GM18861 (cell line): Measurements from ENCODE around the gene TPK1.
"Not testable (repeated sequence)": the region's sequence is repeated elsewhere in the genome, so short reads cannot be mapped to it uniquely, and the experiment has no call there.

Experiments used
- ATAC-seq: cut with Tn5 transposase; IDR thresholded peaks from one replicate; pipeline ENCODE4 v1.9.1; 2021; ENCODE audit not compliant: unreplicated experiment

TPK1 gene

DNA sequence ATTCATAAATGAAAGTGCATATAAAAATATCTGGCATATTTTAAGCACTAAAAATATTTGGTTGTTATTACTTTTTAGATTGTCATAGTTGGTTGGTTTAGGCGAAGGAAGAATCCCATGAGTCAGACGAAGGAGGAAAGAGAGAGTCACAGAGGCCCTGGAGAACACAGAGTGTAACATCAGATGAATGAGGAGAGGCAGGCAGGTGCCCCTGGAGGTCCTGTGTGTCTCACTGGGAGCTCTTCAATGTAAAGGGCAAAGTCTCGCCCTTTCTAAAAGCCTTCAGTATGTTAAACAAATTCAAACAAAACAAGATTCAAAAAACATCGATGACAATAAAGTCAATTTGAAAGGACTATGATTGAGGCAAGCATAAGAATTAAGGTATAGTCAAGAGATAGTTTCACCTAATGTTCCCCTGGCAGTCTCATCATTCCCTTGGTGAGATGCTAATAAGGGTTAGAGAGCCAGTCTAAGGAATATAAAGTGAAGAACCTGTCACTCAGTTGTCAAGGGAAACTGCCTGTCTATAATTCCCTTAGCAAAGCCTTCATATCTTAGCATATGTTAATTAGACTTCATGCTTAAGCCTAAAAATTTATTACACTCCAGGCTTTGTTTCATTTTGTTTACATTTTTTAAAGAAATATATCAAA, 194.3 kb downstream of the TPK1 start:
- no peak for ATAC-seq

DNA sequence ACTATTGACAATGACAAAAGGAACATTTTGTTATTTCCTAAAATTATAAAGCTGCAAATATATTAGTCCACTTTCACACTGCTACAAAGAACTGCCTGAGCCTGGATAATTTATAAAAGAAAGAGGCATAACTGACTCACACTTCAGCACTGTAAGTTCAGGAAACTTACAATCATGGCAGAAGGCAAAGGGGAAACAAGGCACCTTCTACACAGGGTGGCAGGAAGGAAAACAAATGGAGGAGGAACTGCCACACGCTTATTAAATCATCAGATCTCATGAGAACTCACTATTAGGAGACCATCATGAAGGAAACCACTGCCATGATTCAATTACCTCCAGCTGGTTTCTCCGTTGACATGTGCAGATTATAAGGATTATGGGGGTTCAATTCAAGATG, 203.1 kb downstream of the TPK1 start:
- no peak for ATAC-seq

DNA sequence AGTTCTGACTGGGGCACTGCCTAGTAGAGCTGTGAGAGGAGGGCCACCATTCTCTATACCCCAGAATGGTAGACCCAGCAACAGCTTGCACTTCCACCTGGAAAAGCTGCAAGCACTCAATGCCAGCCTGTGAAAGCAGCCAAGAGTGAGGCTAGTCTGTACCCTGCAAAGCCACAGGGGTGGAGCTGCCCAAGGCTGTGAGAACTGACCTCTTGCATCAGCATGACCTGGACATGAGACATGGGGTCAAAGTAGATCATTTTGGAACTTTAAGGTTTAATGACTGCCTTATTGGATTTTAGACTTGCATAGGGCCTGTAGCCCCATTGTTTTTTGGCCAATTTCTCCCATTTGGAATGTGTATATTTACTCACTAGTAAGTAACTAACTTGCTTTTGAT, 206.3 kb downstream of the TPK1 start:
- no peak for ATAC-seq

DNA sequence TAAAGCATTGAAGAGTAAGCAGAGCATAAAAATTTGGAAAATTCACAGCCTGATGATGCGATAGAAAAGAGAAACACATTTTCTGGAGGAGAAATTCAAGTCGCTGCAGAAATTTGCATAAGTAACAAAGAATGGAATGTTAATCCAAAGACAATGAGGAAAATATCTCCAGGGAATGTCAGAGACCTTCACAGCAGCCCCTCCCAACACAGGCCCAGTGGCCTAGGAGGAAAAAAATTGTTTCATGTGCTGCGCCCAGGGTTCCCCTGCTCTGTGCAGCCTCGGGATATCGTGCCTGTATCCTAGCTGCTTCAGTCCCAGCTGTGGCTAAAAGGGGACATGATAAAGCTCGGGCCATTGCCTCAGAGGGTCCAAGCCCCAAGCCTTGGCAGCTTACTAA, 206.8 kb downstream of the TPK1 start:
- no peak for ATAC-seq

DNA sequence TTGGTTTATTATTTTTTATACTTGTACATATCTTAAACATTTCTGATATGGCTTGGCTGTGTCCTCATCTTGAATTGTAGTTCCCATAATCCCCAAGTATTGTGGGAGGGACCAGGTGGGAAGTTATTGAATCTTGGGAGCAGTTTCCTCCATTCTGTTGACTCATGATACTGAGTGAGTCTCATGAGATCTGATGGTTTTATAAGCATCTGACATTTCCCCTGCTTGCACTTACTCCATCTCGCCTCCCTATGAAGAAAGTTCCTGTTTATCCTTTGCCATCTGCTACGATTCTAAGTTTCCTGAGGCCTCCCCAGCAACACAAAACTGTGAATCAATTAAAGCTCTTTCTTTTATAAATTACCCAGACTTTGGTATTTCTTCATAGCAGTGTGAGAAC, 207.7 kb downstream of the TPK1 start:
- ATAC-seq: no peak

DNA sequence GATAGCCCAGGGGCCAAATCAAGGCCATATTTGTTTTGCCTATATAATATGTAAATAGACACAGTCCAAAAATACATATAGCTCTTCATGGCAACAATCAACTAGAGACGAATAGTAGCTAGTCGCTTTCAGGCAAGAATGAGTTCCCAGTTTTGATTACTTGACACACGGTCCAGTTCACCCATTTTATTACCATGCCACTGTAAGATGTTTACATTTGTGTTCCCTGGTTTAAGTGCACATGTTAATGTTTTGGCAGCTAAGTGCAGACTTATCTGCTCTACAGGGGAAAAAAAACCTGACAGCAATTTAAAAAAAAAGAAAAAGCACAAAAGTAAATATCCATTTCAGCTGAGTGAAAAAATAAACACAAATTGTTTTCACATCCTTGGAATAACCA, 213.1 kb downstream of the TPK1 start:
- no peak for ATAC-seq

DNA sequence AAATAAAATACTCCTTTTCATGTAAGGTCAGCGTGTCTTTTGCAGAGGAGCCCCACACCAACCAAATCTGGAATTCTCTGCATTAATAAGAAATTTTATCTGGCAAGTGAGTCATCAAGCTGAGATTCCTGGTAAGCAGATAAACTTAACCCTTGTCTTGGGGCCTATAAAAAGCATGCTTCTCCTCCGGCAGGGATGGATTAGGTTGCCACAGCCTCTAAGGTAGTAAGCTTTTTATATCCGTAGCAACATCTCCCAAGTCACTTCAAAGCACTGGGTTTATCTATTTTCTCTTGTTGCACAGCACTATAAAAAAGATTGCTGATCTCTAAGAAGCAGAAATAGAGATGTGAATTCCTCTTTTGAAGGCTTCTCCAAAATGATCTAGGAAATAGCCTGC, 229.6 kb downstream of the TPK1 start:
- no peak for ATAC-seq

DNA sequence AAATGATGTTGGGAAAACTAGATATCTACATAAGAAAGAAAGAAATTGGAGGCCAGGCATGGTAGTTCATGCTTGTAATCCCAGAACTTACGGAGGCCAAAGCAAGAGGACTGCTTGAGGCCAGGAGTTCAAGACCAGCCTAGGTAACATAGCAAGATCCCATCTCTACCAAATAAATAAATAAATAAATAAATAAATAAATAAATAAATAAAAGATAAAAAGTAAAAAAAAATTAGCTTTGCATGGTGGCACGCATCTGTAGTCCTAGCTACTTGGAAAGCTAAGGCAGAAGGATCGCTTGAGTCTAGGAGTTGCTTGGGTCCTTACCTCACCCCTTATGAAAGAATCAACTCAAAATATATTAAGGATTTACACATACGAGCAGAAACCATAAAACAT, 238.9 kb downstream of the TPK1 start:
- ATAC-seq: no peak

DNA sequence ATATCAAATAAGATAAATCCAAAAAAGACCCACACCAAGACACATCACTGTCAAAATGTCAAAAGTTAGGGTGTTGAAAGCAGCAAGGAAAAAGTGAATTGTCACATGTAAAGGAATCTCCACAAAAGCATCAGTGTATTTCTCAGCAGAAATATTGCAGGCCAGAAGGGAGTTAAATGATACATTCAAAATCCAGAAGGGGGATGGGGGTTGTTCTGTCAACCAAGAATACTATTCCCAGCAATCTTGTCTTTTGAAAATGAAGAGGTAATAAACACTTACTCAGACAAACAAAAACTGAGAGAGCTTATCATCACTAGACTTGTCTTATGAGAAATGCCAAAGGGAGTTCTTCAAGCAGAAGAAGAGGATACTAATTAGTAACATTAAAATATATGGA, 241.3 kb downstream of the TPK1 start:
- no peak for ATAC-seq

DNA sequence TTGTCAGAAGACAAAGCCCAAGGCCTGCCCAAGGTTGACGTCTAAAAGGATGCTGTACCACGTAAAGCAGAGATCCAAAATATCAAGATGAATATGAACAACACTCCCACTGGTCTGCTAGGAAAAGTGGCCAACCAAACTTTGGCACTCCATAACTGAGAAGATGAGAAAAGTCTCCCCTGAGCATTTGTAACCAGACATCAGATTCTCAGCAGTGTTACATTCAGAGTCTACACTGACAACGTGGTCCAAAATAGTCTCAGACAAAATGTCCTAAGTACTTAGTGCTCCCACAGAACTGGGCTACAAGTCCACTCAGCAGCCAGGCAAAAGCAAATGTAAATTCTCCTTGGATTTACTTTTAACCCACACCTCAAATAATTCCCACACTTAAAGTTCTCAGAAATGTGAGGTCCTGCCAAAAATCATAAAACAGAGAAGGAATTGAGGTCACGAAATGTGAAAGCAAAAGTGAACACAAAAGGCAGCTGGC, 247.2 kb downstream of the TPK1 start:
- ATAC-seq: no peak

DNA sequence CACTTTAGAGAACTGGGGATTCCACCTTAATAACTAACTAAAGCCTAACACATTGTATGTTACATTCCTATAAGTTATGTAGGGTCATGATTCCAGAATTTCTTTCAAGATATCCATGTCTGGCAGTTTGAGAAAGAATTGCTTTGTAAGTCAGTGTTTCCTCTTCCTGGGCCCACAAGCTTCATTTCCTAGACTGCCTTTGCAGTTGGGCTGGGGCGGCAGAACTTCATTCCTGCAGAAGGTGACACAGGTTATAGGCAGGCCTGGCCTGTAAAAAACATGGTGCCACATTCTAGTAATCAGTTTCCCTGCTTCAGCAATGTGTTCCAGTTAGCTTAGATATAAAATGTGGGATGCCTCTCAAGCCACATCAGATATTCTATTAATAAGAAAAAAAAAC, 248.2 kb downstream of the TPK1 start:
- no peak for ATAC-seq

DNA sequence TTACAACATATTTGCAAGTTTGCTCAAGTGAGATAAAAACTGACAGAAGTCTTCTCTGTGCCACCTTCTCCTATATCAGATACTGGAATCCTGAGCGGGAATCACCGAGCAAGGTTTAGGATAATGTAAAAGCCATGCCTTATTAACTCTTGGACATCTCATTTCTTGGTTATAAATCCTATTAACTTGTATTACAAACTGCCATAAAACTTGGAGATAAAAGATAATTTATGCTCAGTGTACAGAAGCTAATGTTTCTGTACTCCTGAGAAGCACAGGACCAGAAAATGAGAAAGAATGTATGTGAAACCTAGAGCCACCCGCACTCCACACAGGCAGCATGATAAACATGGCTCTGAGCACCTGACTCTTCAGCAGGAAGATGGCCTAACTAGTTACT, 251.1 kb downstream of the TPK1 start:
- no peak for ATAC-seq

DNA sequence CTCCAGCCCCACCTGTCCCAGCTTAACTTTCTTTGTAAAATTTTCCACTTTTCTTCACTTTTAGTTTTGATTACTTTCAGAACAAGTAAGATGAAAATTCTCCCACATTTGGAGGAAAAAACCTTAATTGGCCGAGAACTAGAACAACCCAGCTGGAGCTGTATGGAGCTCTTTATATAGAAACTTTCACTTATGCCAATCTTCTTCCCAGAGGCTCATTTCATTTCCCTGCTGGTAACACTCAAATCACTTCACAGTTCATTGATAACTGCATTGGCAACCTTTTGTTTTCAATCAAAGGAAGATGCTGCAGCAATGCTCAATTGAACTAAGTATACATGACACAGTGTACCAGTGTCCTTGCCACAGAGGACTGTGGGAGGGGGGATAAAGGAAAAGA, 256.2 kb downstream of the TPK1 start:
- no peak for ATAC-seq

DNA sequence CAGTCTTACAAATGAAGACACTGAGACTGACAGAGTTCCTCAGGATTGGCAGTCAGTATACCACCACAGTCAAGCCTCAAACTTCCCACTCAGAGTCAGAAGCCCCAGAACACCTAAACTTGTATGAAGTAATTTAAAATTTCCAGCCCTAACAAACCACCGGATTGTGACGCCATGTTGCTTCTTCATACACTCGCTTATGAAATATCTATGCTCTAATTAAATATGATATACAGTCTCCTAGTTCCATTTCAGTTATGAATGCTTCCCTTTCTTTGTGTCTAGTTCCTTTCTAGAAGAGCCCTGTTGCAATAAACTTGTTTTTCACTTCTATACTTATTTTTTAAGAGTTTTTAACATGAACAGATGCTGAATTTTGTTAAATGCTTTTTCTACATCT, 260.4 kb downstream of the TPK1 start:
- no peak for ATAC-seq

DNA sequence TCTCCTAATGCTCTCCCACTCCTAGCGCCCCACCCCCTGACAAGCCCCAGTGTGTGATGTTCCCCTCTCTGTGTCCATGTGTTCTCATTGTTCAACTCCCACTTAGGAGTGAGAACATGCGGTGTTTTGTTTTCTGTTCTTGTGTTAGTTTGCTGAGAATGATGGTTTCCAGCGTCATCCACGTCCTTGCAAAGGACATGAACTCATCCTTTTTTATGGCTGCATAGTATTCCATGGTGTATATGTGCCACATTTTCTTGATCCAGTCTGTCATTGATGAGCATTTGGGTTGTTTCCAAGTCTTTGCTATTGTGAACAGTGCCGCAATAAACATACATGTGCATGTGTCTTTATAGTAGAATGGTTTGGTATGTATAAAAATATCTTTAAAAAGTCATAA, 261.1 kb downstream of the TPK1 start:
- ATAC-seq: not testable (repeated sequence)

DNA sequence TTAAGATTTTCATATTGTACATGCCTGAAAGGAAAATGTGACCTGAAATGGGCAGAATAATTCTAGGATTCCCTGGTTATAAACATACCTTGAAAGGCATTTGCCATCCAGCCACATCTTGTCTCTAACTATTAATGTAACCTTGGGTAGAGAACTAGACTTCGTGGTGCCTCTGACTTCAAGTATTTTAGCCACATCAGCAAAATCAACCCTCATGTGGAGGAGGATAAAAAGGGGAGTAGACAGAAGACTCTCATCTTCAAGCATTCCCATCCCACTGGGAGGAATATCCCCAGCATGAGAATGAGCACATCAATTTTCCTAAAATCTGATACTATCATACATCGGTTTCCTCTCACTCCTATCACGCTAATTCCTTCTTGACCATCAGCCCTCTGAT, 267.6 kb downstream of the TPK1 start:
- no peak for ATAC-seq

DNA sequence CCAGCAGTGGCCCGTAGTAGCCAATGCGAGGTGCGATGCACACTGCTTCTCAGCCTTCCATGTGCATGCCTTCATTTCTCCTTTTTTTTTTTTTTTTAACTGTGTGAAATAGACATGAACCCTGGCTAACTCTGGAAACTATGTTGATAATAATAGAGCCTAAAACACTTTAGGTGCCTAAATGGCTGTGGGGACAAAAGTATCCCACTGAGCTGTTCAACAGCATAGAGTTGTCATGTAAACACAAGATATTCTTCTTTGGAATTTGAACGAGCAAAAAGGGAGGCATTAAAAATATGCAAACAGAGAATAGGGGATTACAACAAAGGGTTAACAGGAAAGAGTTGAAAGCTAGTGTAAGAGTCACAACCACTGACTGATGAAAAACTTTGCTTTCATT, 270.3 kb downstream of the TPK1 start:
- no peak for ATAC-seq

DNA sequence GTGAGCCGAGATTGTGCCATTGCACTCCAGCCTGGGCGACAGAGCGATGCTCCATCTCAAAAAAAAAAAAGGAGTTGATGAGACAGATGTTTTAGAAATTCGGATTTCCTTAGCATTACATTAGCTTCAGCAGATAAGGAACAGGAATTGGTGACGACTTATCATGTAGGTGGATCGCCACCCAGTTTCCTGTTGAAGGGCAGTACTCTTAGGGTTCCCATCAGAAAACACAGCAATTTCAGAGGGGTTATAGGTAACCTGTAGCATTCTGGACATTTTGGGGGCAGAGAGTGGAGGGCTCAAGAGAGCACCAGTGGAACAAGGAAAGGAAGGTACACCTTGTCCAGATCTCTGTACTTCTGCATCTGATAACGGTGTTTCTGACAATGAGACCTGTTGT, 286.0 kb downstream of the TPK1 start:
- ATAC-seq: no peak

DNA sequence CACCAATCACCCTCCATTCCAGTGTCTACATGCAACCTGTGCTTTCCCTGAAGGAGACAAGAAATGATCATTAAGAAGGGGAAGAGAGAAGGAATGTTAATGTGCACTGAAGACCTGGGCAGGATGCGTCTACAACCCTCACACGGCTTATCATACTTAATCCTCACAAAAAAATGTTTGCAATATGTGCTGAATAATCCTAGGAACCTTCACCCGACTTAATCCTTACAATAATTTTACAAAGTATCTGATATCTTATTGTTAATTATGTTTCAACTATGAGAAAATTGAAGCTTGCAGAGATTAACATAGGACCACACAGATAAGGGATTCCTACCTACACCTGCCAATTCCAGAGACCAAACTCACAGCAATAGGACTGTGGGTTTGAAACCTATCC, 287.3 kb downstream of the TPK1 start:
- ATAC-seq: no peak

DNA sequence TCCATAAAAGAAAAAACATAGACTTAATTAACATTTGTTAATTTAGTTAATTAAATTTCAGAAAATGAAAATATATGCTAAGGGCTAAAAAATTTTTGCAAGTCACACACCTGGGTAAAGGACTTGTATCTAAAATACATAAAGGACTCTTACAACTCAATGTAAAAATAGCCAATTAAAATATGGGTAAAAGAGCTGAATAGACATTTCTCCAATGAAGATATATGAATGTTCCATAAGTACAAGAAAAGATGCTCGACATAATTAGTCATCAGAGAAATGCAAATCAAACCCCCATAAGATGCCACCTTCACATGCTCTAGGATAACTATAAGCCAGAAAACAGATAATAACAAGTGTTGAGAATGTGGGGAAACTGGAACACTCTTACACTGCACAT, 288.0 kb downstream of the TPK1 start:
- no peak for ATAC-seq

DNA sequence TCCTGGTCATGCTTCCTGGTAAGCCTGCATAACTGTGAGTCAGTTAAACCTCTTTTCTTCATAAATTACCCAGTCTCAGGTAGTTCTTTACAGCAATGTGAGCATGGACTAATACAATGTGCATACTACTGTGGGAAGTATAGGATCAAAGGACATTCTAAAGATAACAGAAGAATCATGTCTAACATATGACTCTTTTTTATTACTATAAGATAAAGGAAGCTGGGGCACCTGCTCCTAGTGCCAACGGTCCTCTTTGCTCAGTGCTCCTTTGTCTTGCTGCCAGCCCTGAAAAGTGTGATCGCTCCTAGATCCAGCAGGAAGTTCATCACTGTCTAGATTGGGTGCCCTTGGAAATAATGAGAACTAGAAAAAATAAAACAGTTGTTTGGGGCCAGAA, 289.1 kb downstream of the TPK1 start:
- ATAC-seq: no peak

DNA sequence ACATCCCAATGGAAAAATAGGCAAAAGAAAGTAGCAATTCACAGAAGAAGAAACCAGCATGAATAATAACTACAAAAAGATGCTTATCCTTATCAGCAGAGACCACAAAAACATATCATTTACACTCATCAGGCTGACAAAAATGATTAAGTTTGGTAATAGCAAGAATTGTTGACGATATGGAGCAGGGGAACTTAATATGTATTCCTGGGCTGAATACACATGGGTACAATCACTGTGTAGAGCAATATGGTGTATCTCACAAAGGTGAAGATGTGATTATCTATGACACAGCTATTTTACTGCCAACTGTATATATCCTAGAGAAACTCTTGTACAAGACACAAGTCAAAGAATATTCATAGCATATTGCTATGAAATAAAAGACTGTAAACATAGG, 290.5 kb downstream of the TPK1 start:
- ATAC-seq: no peak

DNA sequence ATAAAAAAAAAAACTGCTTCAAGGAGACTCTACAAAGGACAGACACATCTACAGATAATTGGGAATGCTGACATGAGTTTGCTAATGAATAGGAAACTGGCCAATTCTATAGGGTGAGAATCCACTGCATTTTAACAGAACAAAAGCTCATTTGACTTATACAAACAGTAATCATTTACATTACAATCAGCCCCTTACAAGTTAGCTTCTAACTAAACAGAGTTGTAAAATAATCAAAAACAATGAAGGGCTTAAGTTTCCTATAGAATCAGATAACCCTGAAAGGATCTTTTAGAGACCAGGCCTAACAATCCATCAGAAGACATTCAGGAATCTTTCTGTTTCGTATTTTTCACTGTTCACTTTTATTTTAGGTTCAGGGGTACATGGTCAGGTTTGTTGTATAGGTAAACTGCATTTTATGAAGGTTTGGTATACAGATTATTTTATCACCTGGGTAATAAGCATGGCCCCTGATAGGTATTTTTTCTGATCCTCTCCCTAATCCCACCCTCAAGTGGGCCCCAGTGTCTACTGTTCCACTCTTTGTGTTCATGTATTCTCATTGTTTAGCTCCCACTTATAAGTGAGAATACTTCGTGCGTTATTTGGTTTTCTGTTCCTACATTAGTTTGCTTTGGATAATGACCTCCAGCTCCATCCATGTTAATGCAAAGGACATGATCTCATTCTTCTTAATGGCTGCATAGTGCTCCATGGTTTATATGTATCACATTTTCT, 301.0 kb downstream of the TPK1 start:
- no peak for ATAC-seq
